ENCODE data around the gene POLD3.

Gene POLD3

GRCh38 chr11:74673693-74674360 is 81.4 kb downstream of the POLD3 start:
- no peak for DNase-seq (ENCODE audit: low read depth)

- DNase-seq (ENCODE audit: low read depth) = no peak
Observed at GRCh38 chr11:74675761-74676160, 83.4 kb downstream of the POLD3 start.

GRCh38 chr11:74676596-74676995 is 84.2 kb downstream of the POLD3 start:
- DNase-seq (ENCODE audit: low read depth) = no peak

GRCh38 chr11:74677131-74677530 is 84.7 kb downstream of the POLD3 start:
- DNase-seq (ENCODE audit: low read depth) = no peak

GRCh38 chr11:74678041-74678440 is 85.7 kb downstream of the POLD3 start:
- no peak for DNase-seq (ENCODE audit: low read depth)

GRCh38 chr11:74678591-74679512 is 86.5 kb downstream of the POLD3 start:
- DNase-seq (ENCODE audit: low read depth) = no peak

- no peak for DNase-seq (ENCODE audit: low read depth)
Observed at GRCh38 chr11:74679513-74679865, 87.1 kb downstream of the POLD3 start.

- no peak for DNase-seq (ENCODE audit: low read depth)
Observed at GRCh38 chr11:74680035-74680671, 87.8 kb downstream of the POLD3 start.

GRCh38 chr11:74680703-74681531 is 88.5 kb downstream of the POLD3 start:
- no peak for DNase-seq (ENCODE audit: low read depth)

GRCh38 chr11:74681686-74682651 is 89.6 kb downstream of the POLD3 start:
- DNase-seq (ENCODE audit: low read depth) = peak; percentile 29

- no peak for DNase-seq (ENCODE audit: low read depth)
Observed at GRCh38 chr11:74682731-74683278, 90.4 kb downstream of the POLD3 start.

- DNase-seq (ENCODE audit: low read depth) = no peak
Observed at GRCh38 chr11:74683279-74683871, 91.0 kb downstream of the POLD3 start.

GRCh38 chr11:74683941-74684481 is 91.6 kb downstream of the POLD3 start:
- DNase-seq (ENCODE audit: low read depth) = peak; percentile 55

- DNase-seq (ENCODE audit: low read depth) = no peak
Observed at GRCh38 chr11:74684661-74685060, 92.3 kb downstream of the POLD3 start.

- DNase-seq (ENCODE audit: low read depth) = no peak
Observed at GRCh38 chr11:74685338-74685737, 93.0 kb downstream of the POLD3 start.

GRCh38 chr11:74685905-74686304 is 93.5 kb downstream of the POLD3 start:
- DNase-seq (ENCODE audit: low read depth) = no peak

- peak; percentile 83 for DNase-seq (ENCODE audit: low read depth)
Observed at GRCh38 chr11:74686792-74687191, 94.4 kb downstream of the POLD3 start.

GRCh38 chr11:74687237-74688023 is 95.0 kb downstream of the POLD3 start:
- DNase-seq (ENCODE audit: low read depth) = peak; percentile 44

GRCh38 chr11:74689666-74690065 is 97.3 kb downstream of the POLD3 start:
- peak; percentile 62 for DNase-seq (ENCODE audit: low read depth)
